Fibroblast of lung (primary cell): ENCODE measurements around the gene CCDC138. TPM values are rescaled to one million over a fixed set of nuclear protein-coding genes. Genes with fewer than 3 reads are reported as not detected.

Experiments
- DNase-seq, 2 donors: peaks; one replicate each; pipeline versions ENCODE4 v3.0.0 to v3.0.0-alpha.2; 2010; ENCODE audit warnings: low read depth in 2 of 2
- H2AFZ ChIP-seq: 2 replicates; pipeline ENCODE4 v1.5.1; 2012; ENCODE audit warnings: low read length, control low read depth, inconsistent platforms
- H3K27ac ChIP-seq: 2 replicates; pipeline ENCODE4 v1.5.1; 2011; ENCODE audit warnings: low read length, control low read depth; ENCODE audit not compliant: insufficient read depth
- H3K27me3 ChIP-seq: 2 replicates; pipeline ENCODE4 v1.5.1; 2011; ENCODE audit warnings: mild to moderate bottlenecking, low read length; ENCODE audit not compliant: control insufficient read depth, insufficient read depth
- H3K36me3 ChIP-seq: 2 replicates; pipeline ENCODE4 v1.5.1; 2011; ENCODE audit warnings: low read length; ENCODE audit not compliant: control insufficient read depth, insufficient read depth
- H3K4me1 ChIP-seq: 2 replicates; pipeline ENCODE4 v1.5.1; 2011; ENCODE audit warnings: low read length; ENCODE audit not compliant: control insufficient read depth, insufficient read depth; ENCODE audit errors: extremely low read depth
- H3K4me2 ChIP-seq: 2 replicates; pipeline ENCODE4 v1.5.1; 2011; ENCODE audit warnings: low read length, control low read depth; ENCODE audit not compliant: insufficient read depth; ENCODE audit errors: extremely low read depth
- H3K4me3 ChIP-seq, 4 experiments: fragments of 200-600 bp in 1 of 4; sonication (generic) in 1 of 4; replicated peaks in 1 of 4; 2 replicates each; pipeline ENCODE4 v1.5.1; 2011 to 2016; ENCODE audit warnings: low read length in 4 of 4, low read depth in 3 of 4, mild to moderate bottlenecking in 3 of 4, control low read depth in 2 of 4, inconsistent platforms in 1 of 4, mixed read lengths in 1 of 4; ENCODE audit not compliant: insufficient read depth in 1 of 4; ENCODE audit errors: control extremely low read depth in 1 of 4
- H3K79me2 ChIP-seq: 2 replicates; pipeline ENCODE4 v1.5.1; 2012; ENCODE audit warnings: mild to moderate bottlenecking, low read length, inconsistent platforms; ENCODE audit not compliant: control insufficient read depth, insufficient read depth
- H3K9ac ChIP-seq: 2 replicates; pipeline ENCODE4 v1.5.1; 2011; ENCODE audit warnings: mild to moderate bottlenecking, low read length, control low read depth; ENCODE audit not compliant: insufficient read depth
- H3K9me3 ChIP-seq: 2 replicates; pipeline ENCODE4 v1.5.1; 2012; ENCODE audit warnings: low read depth, low read length; ENCODE audit not compliant: control insufficient read depth, insufficient read depth
- H4K20me1 ChIP-seq: 2 replicates; pipeline ENCODE4 v1.5.1; 2011; ENCODE audit warnings: low read length; ENCODE audit not compliant: control insufficient read depth, insufficient read depth; ENCODE audit errors: extremely low read depth
- EZH2 ChIP-seq: IDR thresholded peaks from 2 replicates; pipeline ENCODE4 v1.5.1; 2012; ENCODE audit warnings: low read length, control low read depth, mild to moderate bottlenecking; ENCODE audit errors: missing control alignments
- polyA plus RNA-seq, 2 donors: library from polyadenylated mRNA; depleted of rRNA in 1 of 2; stranded (reverse) in 1 of 2; unstranded in 1 of 2; fragments of >200 nt; gene quantifications; 2 replicates each; pipeline ENCODE4 v1.2.1, GENCODE V29; 2011 to 2012; ENCODE audit warnings: missing spikeins in 1 of 2
- total RNA-seq: library from RNA; depleted of rRNA; stranded (reverse); fragments of >200 nt; gene quantifications from 2 replicates; pipeline ENCODE4 v1.2.1, GENCODE V29; 2014
- TF ChIP-seq, protein P1 (sequence below), 2 donors: IDR thresholded peaks in 1 of 2; conservative IDR thresholded peaks in 1 of 2; 1 replicate in 1 of 2; 2 replicates in 1 of 2; pipeline ENCODE4 v1.5.1; 2011 to 2012; ENCODE audit warnings: low read length in 2 of 2, control low read depth in 1 of 2, inconsistent platforms in 1 of 2, low read depth in 1 of 2, mild to moderate bottlenecking in 1 of 2

Gene CCDC138
- total and polyA plus RNA-seq, 2 donors (not counting 1 experiment from before 2014, with no cell fraction given), result 1.7 to 3.3 TPM

DNA sequence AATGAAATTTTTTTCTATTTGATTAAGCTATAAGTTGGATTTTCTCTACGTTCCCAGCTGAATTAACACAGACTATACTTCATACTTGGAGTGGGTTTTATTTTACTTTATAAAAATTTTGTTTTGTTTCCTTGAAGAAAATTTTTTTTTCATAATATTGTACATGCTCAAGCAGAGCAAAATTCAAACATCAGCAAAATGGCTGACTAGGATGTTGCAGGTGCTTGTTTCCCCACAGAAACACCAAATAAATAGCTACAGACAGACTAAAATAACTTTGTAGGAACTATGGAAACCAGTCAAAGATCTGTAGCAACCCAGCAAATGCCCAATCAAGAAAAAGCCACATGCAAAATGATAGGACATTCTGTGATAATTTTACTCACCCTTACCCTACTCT is 82.3 kb downstream of the CCDC138 start:
- Histone ChIP-seq H3K4me1 (no peaks in the 10 kb centered on the region), H3K4me2 (no peak overlapping the region), H4K20me1 (no peaks in the 10 kb centered on the region), H3K79me2 (no peaks in the 10 kb centered on the region), H3K36me3 (no peaks in the 10 kb centered on the region), H3K9ac (no peak overlapping the region), H2AFZ (no peak overlapping the region), H3K27ac (no peak overlapping the region), H3K9me3 (no peaks in the 10 kb centered on the region), H3K4me3 (no peak overlapping the region), H3K27me3 (no peaks in the 10 kb centered on the region)
- TF ChIP-seq, protein P1, sequence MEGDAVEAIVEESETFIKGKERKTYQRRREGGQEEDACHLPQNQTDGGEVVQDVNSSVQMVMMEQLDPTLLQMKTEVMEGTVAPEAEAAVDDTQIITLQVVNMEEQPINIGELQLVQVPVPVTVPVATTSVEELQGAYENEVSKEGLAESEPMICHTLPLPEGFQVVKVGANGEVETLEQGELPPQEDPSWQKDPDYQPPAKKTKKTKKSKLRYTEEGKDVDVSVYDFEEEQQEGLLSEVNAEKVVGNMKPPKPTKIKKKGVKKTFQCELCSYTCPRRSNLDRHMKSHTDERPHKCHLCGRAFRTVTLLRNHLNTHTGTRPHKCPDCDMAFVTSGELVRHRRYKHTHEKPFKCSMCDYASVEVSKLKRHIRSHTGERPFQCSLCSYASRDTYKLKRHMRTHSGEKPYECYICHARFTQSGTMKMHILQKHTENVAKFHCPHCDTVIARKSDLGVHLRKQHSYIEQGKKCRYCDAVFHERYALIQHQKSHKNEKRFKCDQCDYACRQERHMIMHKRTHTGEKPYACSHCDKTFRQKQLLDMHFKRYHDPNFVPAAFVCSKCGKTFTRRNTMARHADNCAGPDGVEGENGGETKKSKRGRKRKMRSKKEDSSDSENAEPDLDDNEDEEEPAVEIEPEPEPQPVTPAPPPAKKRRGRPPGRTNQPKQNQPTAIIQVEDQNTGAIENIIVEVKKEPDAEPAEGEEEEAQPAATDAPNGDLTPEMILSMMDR (conservative IDR thresholded peaks at IDR 0.05 in 1 of 2, IDR thresholded peaks at IDR 0.05 in 1 of 2; ENCODE audit: low read depth in 1 of 2, low read length in 2 of 2), result no peak
- no peak for TF ChIP-seq EZH2
- DNase-seq, result no peak

DNA sequence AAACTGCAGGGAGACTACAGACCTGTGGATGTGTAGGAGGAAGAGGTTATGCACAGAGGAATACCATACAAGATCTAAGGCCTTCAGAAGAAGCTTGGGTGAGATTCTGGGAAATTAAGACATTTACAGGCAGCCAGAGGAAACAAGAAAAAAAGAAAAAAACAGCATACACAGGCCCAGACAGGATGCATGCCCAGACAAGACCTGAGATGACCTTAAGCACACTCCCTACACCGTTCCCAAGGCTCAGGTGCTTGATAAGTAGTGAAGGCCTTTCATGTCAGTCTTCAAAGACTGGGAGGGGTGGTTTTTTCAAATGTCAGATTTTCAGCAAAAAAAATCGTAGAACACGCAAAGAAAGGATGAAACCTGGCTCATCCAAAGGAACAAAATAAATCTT is 83.0 kb downstream of the CCDC138 start:
- TF ChIP-seq EZH2, result no peak
- TF ChIP-seq, protein P1 (conservative IDR thresholded peaks at IDR 0.05 in 1 of 2, IDR thresholded peaks at IDR 0.05 in 1 of 2; ENCODE audit: low read depth in 1 of 2, low read length in 2 of 2), result no peak
- no peak for DNase-seq
- Histone ChIP-seq H2AFZ (no peak overlapping the region), H3K9me3 (no peaks in the 10 kb centered on the region), H3K4me1 (no peaks in the 10 kb centered on the region), H3K4me3 (no peak overlapping the region), H3K9ac (no peak overlapping the region), H3K4me2 (no peak overlapping the region), H3K27ac (no peak overlapping the region), H3K27me3 (no peaks in the 10 kb centered on the region), H4K20me1 (no peaks in the 10 kb centered on the region), H3K79me2 (no peaks in the 10 kb centered on the region), H3K36me3 (no peaks in the 10 kb centered on the region)

GRCh38 chr2:108870069-108870644 is 83.6 kb downstream of the CCDC138 start:
- H3K4me3 ChIP-seq, result no peak overlapping the region
- H3K27me3 ChIP-seq, result no peaks in the 10 kb centered on the region
- no peaks in the 10 kb centered on the region for H3K4me1 ChIP-seq

More at GRCh38 chr2:108870069-108870644, 83.6 kb downstream of the CCDC138 start:
- TF ChIP-seq, protein P1 (conservative IDR thresholded peaks at IDR 0.05 in 1 of 2, IDR thresholded peaks at IDR 0.05 in 1 of 2; ENCODE audit: low read depth in 1 of 2, low read length in 2 of 2), result no peak
- TF ChIP-seq EZH2, result no peak
- Histone ChIP-seq H3K27ac (no peak overlapping the region), H2AFZ (no peak overlapping the region), H3K9ac (no peak overlapping the region), H3K79me2 (no peaks in the 10 kb centered on the region), H3K36me3 (no peaks in the 10 kb centered on the region), H4K20me1 (no peaks in the 10 kb centered on the region), H3K9me3 (no peaks in the 10 kb centered on the region), H3K4me2 (no peak overlapping the region)
- DNase-seq, result no peak
